Heart left ventricle (tissue), 16 donors: ENCODE results near the gene HOXC13. TPM values are rescaled to one million over a fixed set of nuclear protein-coding genes. Genes with fewer than 3 reads are reported as not detected.

Source experiments
- ATAC-seq, 4 donors: fragments of 200-7000 bp; cut with Tn5 transposase; one replicate each; pipeline ENCODE4 v1.9.1; 2020 to 2022; ENCODE audit warnings: moderate library complexity in 4 of 4, mild to moderate bottlenecking in 3 of 4, moderate number of reproducible peaks in 1 of 4
- DNase-seq, 5 donors: peaks; one replicate each; pipeline ENCODE4 v3.0.0-alpha.2; 2020
- H3K27ac ChIP-seq, 12 donors: fragments of 200-600 bp; sonication (generic) in 4 of 12; one replicate each; pipeline versions ENCODE4 v1.5.0 to v1.8.0; 2016 to 2022; ENCODE audit warnings: mild to moderate bottlenecking in 2 of 12
- H3K27me3 ChIP-seq, 9 donors: fragments of 200-600 bp; sonication (generic) in 2 of 9; one replicate each; pipeline versions ENCODE4 v1.5.1 to v1.8.0; 2016 to 2022; ENCODE audit warnings: mild to moderate bottlenecking in 3 of 9
- H3K36me3 ChIP-seq, 9 donors: fragments of 200-600 bp; sonication (generic) in 2 of 9; one replicate each; pipeline versions ENCODE4 v1.5.0 to v1.8.0; 2018 to 2022; ENCODE audit warnings: mild to moderate bottlenecking in 2 of 9
- H3K4me1 ChIP-seq, 12 donors: fragments of 200-600 bp; sonication (generic) in 4 of 12; one replicate each; pipeline versions ENCODE4 v1.5.0 to v1.8.0; 2016 to 2022; ENCODE audit warnings: mild to moderate bottlenecking in 3 of 12
- H3K4me3 ChIP-seq, 12 donors: fragments of 200-600 bp; sonication (generic) in 4 of 12; one replicate each; pipeline versions ENCODE4 v1.5.0 to v1.8.0; 2017 to 2022; ENCODE audit warnings: mild to moderate bottlenecking in 9 of 12, moderate library complexity in 4 of 12
- H3K9me3 ChIP-seq, 12 donors: fragments of 200-600 bp; sonication (generic) in 4 of 12; one replicate each; pipeline versions ENCODE4 v1.5.0 to v1.8.0; 2016 to 2022; ENCODE audit warnings: mild to moderate bottlenecking in 1 of 12
- POLR2A ChIP-seq, 2 donors: fragments of 450-650 bp; IDR thresholded peaks; one replicate each; pipeline ENCODE4 v1.6.1; 2017; ENCODE audit warnings: antibody characterized with exemption in 2 of 2, mild to moderate bottlenecking in 2 of 2, moderate library complexity in 2 of 2
- WGBS, 4 donors: extraction: QIAGEN DNeasy Blood & Tissue Kit in 2 of 4; methylation state at CpG; one replicate each; pipeline versions ENCODE4 v1.1.5 to v1.1.7; 2013 to 2018; 5-methylcytosine and 5-hydroxymethylcytosine counted together
- intact Hi-C, 10 donors: fragments of 100-400 bp; cut with DNase I; formaldehyde crosslinking; loops; one replicate each; pipeline versions ENCODE4 v1.11.1 to v1.14.2; 2022
- polyA plus RNA-seq, 2 donors: library from polyadenylated mRNA; stranded (reverse); fragments of 200-250 nt; gene quantifications; one replicate each; pipeline ENCODE4 v1.2.3, GENCODE V29; 2013
- total RNA-seq, 9 donors: library from RNA; depleted of rRNA in 2 of 9; stranded (reverse); fragments of >200 nt in 2 of 9; fragmentation: NEBNext Ultra II Directional in 3 of 9; extraction: Animal tissue kit (Norgen Biotek cat#: 25700) in 3 of 9; gene quantifications; one replicate each; pipeline versions ENCODE4 v1.1.0 to v1.2.4, GENCODE V29; 2016 to 2023
- TF ChIP-seq, protein P1 (sequence below), 12 donors: fragments of 200-600 bp; sonication (generic) in 4 of 12; IDR thresholded peaks; one replicate each; pipeline versions ENCODE4 v1.5.0 to v1.8.0; 2018 to 2022; ENCODE audit warnings: antibody characterized with exemption in 12 of 12, mild to moderate bottlenecking in 5 of 12
- donor health status: ischemic (EF 13 %, LVEDD 7.1; RV severe dilation, severe dysfunction).
- donor health status: healthy with polysubstance abuse.
- donor health status: DM: no; HTN: yes; CAD: no.
- donor health status: DM: no; HTN: no; CAD: no.
- donor health status: ischemic (EF 25% LVEDD 6.9; RV normal size, moderate dysfunction).
- donor health status: ischemic (EF 25% LVEDD 5.7; RV mildly dilated, moderate dysfunction).
- donor health status: healthy.
- donor health status: DM: yes; HTN: yes; CAD: no.
- donor health status: ischemic (EF 35%, LVEDD 5.7; RV mildly dilated, moderate dysfunction).
- donor health status: nonischemic (EF 11% LVEDD 7.7; RV severe dilation, severe dysfunction).
- donor health status: DM: yes; HTN: yes; CAD: no.
- donor health status: PGD.
- donor health status: ischemic (EF 29% LVEDD 5.4; RV normal size, mild dysfunction).
- donor health status: nonischemic (EF 23%, LVEDD 6.1; RV moderate dilation, normal function).

The HOXC13 gene
- total and polyA plus RNA-seq, 11 donors: not detected

DNA sequence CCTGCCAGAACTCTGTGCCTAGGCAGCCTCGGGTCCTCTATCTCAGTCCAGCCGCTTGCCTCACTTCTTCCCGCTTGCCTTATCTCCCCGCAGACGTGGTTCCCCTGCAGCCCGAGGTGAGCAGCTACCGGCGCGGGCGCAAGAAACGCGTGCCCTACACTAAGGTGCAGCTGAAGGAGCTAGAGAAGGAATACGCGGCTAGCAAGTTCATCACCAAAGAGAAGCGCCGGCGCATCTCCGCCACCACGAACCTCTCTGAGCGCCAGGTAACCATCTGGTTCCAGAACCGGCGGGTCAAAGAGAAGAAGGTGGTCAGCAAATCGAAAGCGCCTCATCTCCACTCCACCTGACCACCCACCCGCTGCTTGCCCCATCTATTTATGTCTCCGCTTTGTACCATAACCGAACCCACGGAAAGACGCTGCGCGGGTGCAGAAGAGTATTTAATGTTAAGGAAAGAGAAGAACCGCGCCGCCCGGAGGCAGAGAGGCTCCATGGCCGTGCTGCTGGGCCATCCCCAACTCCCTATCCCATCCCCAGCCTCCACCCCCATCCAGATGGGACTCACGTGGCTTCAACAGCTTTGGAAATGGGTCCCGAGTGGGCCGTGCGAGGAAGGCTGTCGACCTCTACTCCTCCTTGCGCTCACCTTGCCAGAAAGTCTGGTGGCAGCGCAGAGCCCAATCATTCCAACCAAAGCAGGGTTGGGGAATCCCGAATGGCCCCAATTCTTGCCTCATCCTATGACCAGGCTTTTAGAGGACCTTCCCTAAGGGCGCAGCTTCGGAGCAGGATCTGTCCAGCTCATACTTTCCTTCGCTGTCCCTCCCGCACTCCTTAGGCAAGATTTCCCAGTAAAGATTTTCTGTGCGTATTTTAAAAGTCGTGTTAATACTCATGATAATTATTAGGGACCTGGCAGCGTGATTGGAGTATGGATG is 6.5 kb downstream of the HOXC13 start:
- Histone ChIP-seq H3K4me3 (no peak overlapping the region), H3K4me1 (no peaks in the 10 kb centered on the region), H3K9me3 (no peaks in the 10 kb centered on the region), H3K27ac (no peak overlapping the region), H3K36me3 (no peaks in the 10 kb centered on the region), H3K27me3 (peaks cover 67 to 100% (median 95%) of the 10 kb centered on the region in 9 donors)
- TF ChIP-seq, protein P1, sequence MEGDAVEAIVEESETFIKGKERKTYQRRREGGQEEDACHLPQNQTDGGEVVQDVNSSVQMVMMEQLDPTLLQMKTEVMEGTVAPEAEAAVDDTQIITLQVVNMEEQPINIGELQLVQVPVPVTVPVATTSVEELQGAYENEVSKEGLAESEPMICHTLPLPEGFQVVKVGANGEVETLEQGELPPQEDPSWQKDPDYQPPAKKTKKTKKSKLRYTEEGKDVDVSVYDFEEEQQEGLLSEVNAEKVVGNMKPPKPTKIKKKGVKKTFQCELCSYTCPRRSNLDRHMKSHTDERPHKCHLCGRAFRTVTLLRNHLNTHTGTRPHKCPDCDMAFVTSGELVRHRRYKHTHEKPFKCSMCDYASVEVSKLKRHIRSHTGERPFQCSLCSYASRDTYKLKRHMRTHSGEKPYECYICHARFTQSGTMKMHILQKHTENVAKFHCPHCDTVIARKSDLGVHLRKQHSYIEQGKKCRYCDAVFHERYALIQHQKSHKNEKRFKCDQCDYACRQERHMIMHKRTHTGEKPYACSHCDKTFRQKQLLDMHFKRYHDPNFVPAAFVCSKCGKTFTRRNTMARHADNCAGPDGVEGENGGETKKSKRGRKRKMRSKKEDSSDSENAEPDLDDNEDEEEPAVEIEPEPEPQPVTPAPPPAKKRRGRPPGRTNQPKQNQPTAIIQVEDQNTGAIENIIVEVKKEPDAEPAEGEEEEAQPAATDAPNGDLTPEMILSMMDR (IDR thresholded peaks at IDR 0.05): no peak
- TF ChIP-seq POLR2A (IDR thresholded peaks at IDR 0.05): no peak
- DNase-seq: no peak
- intact Hi-C loops: no loop called here
- WGBS, 4 donors: 3 to 6% (median 5%) methylated on average over 50 to 51 of the region's 51 CpGs
- ATAC-seq: no peak

DNA sequence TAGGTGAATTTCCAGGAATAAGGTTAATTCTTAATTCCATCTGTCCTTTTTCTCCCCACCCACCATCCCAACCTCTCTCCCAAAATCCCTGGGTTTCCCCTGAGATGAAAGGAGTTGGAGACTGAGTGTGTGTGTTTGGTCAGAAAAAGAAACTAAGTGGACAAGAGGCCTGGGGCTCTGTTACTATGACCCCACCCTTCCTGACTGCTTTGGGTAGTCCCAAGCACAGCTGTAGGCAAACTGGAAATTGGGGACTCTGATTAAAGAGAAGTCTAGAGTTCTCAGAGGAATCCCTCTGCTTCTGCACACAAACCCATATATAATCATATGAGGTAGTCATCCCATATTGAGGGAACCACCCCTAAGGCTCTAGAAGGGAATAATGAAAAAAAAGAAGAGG is 9.1 kb downstream of the HOXC13 start:
- peaks cover 77 to 100% (median 97%) of the 10 kb centered on the region in 9 donors for H3K27me3 ChIP-seq
- H3K9me3 ChIP-seq: no peaks in the 10 kb centered on the region
- TF ChIP-seq POLR2A (IDR thresholded peaks at IDR 0.05): no peak
- TF ChIP-seq, protein P1 (IDR thresholded peaks at IDR 0.05): no peak
- no peak for DNase-seq
- H3K27ac ChIP-seq: no peak overlapping the region
- no peak for ATAC-seq
- H3K4me1 ChIP-seq: peaks cover 0 to 13% (median 2%) of the 10 kb centered on the region in 12 donors
- intact Hi-C loops: no loop called here
- H3K36me3 ChIP-seq: no peaks in the 10 kb centered on the region
- no peak overlapping the region for H3K4me3 ChIP-seq

DNA sequence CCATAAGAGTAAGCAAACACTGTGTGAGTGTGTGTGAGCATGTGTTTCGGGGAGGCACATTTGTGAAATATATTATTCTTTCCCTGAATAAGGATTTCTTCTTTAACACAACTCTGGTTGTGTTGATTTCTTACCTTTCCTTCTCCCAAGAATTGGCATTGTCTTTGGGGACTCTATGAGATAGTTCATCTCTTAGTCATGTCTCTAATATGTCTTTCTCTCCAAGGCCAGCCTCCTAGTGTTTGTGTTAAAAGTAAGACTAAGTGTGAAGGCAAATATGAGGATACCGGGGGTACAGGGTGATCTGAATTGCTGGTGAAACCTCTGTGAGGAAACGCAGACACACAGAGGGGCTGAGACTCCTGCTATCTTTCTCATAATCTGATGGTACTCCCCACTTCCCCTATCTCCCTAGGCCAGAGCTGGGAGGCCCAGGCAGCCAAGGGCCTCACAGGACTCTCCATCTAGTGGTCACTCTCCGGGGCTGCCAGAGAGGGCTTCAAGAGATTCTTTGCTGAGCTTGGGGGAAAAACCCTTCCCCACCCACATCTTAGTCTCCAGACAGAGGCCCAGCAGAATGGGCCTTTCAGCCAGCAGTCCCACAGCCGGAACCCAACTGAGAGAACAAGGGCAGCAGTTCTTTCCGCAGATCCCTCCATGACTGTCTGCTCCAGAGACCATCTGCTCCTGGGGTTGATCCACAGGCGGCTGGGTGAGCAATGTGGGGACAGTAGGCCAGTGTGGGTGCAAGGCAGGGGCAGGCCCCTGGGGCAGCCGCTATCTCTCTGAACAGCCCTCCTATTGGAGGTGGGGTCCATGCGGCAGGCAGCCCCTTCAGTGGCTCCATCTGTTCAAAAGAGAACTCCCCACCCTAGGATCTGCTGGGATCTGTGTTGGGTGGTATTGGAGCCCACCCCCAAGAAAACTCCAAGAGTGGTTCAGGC is 10.3 kb downstream of the HOXC13 start:
- peaks cover 0 to 13% (median 5%) of the 10 kb centered on the region in 12 donors for H3K4me1 ChIP-seq
- intact Hi-C loops: no loop called here

More for the DNA sequence above, 10.3 kb downstream of the HOXC13 start:
- no peaks in the 10 kb centered on the region for H3K36me3 ChIP-seq
- H3K27ac ChIP-seq: no peak overlapping the region
- TF ChIP-seq, protein P1 (IDR thresholded peaks at IDR 0.05): no peak
- TF ChIP-seq POLR2A (IDR thresholded peaks at IDR 0.05): no peak
- WGBS, 4 donors: 30 to 47% (median 39%) methylated on average over 4 to 9 of the region's 9 CpGs
- DNase-seq: no peak
- no peak overlapping the region for H3K4me3 ChIP-seq
- no peaks in the 10 kb centered on the region for H3K9me3 ChIP-seq
- H3K27me3 ChIP-seq: peaks cover 79 to 100% (median 98%) of the 10 kb centered on the region in 9 donors
- no peak for ATAC-seq
